HepG2 (cell line): Measurements from ENCODE around the gene MPI. TPM values are rescaled to one million over a fixed set of nuclear protein-coding genes. Genes with fewer than 3 reads are reported as not detected.

Experiments
- ARNT2 ChIP-seq: sonication (generic); formaldehyde crosslinking; IDR thresholded peaks from 2 replicates; pipeline ENCODE4 v1.8.0; 2022; ENCODE audit warnings: mild to moderate bottlenecking, low read depth, missing genetic modification reagents, moderate library complexity
- GFI1 ChIP-seq: sonication (generic); formaldehyde crosslinking; IDR thresholded peaks from 2 replicates; pipeline ENCODE4 v1.5.0; 2020; ENCODE audit warnings: missing genetic modification reagents, mild to moderate bottlenecking, borderline replicate concordance
- GPBP1L1 ChIP-seq: sonication (generic); formaldehyde crosslinking; IDR thresholded peaks from 2 replicates; pipeline ENCODE4 v1.5.0; 2020; ENCODE audit warnings: mild to moderate bottlenecking, missing genetic modification reagents
- HDAC6 ChIP-seq: fragments of 200-600 bp; sonication (generic); IDR thresholded peaks from 2 replicates; pipeline ENCODE4 v1.7.0; 2017; ENCODE audit warnings: mild to moderate bottlenecking, antibody characterized with exemption, low read length, low read depth
- HMGA1 ChIP-seq: sonication (generic); formaldehyde crosslinking; conservative IDR thresholded peaks from 2 replicates; pipeline ENCODE4 v1.4.0; 2020; ENCODE audit warnings: missing genetic modification reagents
- HMGXB3 ChIP-seq: sonication (generic); formaldehyde crosslinking; IDR thresholded peaks from 2 replicates; pipeline ENCODE4 v1.4.0; 2020; ENCODE audit warnings: missing genetic modification reagents, borderline replicate concordance
- MAX ChIP-seq: IDR thresholded peaks from 2 replicates; pipeline ENCODE4 v1.6.1; 2012; ENCODE audit warnings: inconsistent platforms
- MXD3 ChIP-seq: IDR thresholded peaks from 2 replicates; pipeline ENCODE4 v1.6.1; 2016; ENCODE audit warnings: mild to moderate bottlenecking, missing biosample characterization, missing genetic modification reagents
- RELA ChIP-seq: sonication (generic); formaldehyde crosslinking; IDR thresholded peaks from 2 replicates; pipeline ENCODE4 v1.4.0; 2020; ENCODE audit warnings: missing genetic modification reagents
- SAP130 ChIP-seq: IDR thresholded peaks from 2 replicates; pipeline ENCODE4 v1.6.1; 2016; ENCODE audit warnings: low read depth
- SMAD1 ChIP-seq: sonication (generic); formaldehyde crosslinking; IDR thresholded peaks from 2 replicates; pipeline ENCODE4 v1.4.0; 2020; ENCODE audit warnings: missing genetic modification reagents, low read depth, mild to moderate bottlenecking, borderline replicate concordance
- SP4 ChIP-seq: sonication (generic); formaldehyde crosslinking; IDR thresholded peaks from 2 replicates; pipeline ENCODE4 v1.8.1; 2023; ENCODE audit warnings: mild to moderate bottlenecking, missing genetic modification reagents
- STAT5B ChIP-seq: sonication (generic); formaldehyde crosslinking; IDR thresholded peaks from 2 replicates; pipeline ENCODE4 v1.4.0; 2020; ENCODE audit warnings: missing genetic modification reagents
- TCF12 ChIP-seq, 2 experiments: fragments of 450-650 bp in 1 of 2; sonication (generic) in 1 of 2; formaldehyde crosslinking in 1 of 2; IDR thresholded peaks; 2 replicates each; pipeline versions ENCODE4 v1.6.1 to v1.8.0; 2017 to 2022; ENCODE audit warnings: antibody characterized with exemption in 1 of 2, mild to moderate bottlenecking in 1 of 2, missing genetic modification reagents in 1 of 2, moderate library complexity in 1 of 2
- WIZ ChIP-seq: sonication (generic); formaldehyde crosslinking; IDR thresholded peaks from 2 replicates; pipeline ENCODE4 v1.5.1; 2020; ENCODE audit warnings: mild to moderate bottlenecking, missing genetic modification reagents
- ZEB1 ChIP-seq: IDR thresholded peaks from 2 replicates; pipeline ENCODE4 v1.6.1; 2012; ENCODE audit warnings: mild to moderate bottlenecking, low read depth, inconsistent platforms; ENCODE audit not compliant: insufficient replicate concordance
- ZKSCAN5 ChIP-seq: sonication (generic); formaldehyde crosslinking; IDR thresholded peaks from 2 replicates; pipeline ENCODE4 v1.5.1; 2020; ENCODE audit warnings: mild to moderate bottlenecking, missing genetic modification reagents
- ZMYM4 ChIP-seq: sonication (generic); formaldehyde crosslinking; IDR thresholded peaks from 2 replicates; pipeline ENCODE4 v1.8.1; 2023; ENCODE audit warnings: mild to moderate bottlenecking, missing genetic modification reagents
- ZNF441 ChIP-seq: sonication (generic); formaldehyde crosslinking; IDR thresholded peaks from 2 replicates; pipeline ENCODE4 v1.7.0; 2021; ENCODE audit warnings: missing genetic modification reagents, borderline replicate concordance
- ZNF720 ChIP-seq: sonication (generic); formaldehyde crosslinking; IDR thresholded peaks from 2 replicates; pipeline ENCODE4 v1.4.0; 2020; ENCODE audit warnings: missing genetic modification reagents
- ZNF776 ChIP-seq: sonication (generic); formaldehyde crosslinking; IDR thresholded peaks from 2 replicates; pipeline ENCODE4 v1.4.0; 2020; ENCODE audit warnings: mild to moderate bottlenecking, missing genetic modification reagents
- ZNF792 ChIP-seq: IDR thresholded peaks from 2 replicates; pipeline ENCODE4 v1.6.1; 2016
- polyA plus RNA-seq, 8 experiments: library from polyadenylated mRNA; depleted of rRNA in 3 of 8; stranded (reverse) in 7 of 8; unstranded in 1 of 8; fragments of >200 nt; fragmentation: Illumina TruSeq in 4 of 8; extraction: Trizol in 4 of 8; gene quantifications; 2 replicates each; pipeline versions ENCODE4 v1.2.1 to v1.2.3, GENCODE V29; 2011 to 2016; ENCODE audit warnings: low read depth in 4 of 8, missing spikeins in 1 of 8, mixed read lengths in 1 of 8; ENCODE audit not compliant: insufficient read depth in 1 of 8
- total RNA-seq, 5 experiments: library from RNA; depleted of rRNA; stranded (reverse); fragments of >200 nt; fragmentation: Illumina TruSeq; extraction: Trizol; gene quantifications; 2 replicates each; pipeline ENCODE4 v1.2.3, GENCODE V29; 2016; ENCODE audit warnings: low read depth in 1 of 5

MPI gene
- total and polyA plus RNA-seq, 2 of the 13 experiments (the other 11 are each of a cell fraction or from before 2014, with no cell fraction given), result 36.9 to 63.5 TPM

GRCh38 chr15:74937590-74938371 lies 47.9 kb downstream of the MPI start, which contains the start of gene COX5A (continued):
- TF ChIP-seq GPBP1L1 (CRISPR knock-in tag) (no peak), MXD3 (peak; percentile 75), SAP130 (CRISPR knock-in tag) (peak; percentile 94), ARNT2 (CRISPR knock-in tag) (peak; percentile 64), WIZ (CRISPR knock-in tag) (no peak; the same call in 1 of the 2 replicates), RELA (CRISPR knock-in tag) (0 out of 2 replicates have a peak, but pooled peaks have one; percentile 34), TCF12 (IDR thresholded peaks at IDR 0.05) (no peak), TCF12 (CRISPR knock-in tag; IDR thresholded peaks at IDR 0.05) (0 out of 2 replicates have a peak, but pooled peaks have one; percentile 63), ZEB1 (no peak), ZNF441 (CRISPR knock-in tag) (0 out of 2 replicates have a peak, but pooled peaks have one; percentile 43), ZKSCAN5 (CRISPR knock-in tag) (no peak), ZMYM4 (peak; percentile 82; the same call in 1 of the 2 replicates), GFI1 (no peak), HMGXB3 (CRISPR knock-in tag) (no peak), SP4 (CRISPR knock-in tag) (peak; percentile 87), HMGA1 (no peak), MAX (peak; percentile 78), STAT5B (CRISPR knock-in tag) (no peak; the same call in 1 of the 2 replicates), HDAC6 (no peak), ZNF720 (CRISPR knock-in tag) (no peak), ZNF792 (CRISPR knock-in tag) (peak; percentile 54), SMAD1 (CRISPR knock-in tag) (peak; percentile 81; the same call in 1 of the 2 replicates), ZNF776 (CRISPR knock-in tag) (peak; percentile 68; the same call in 1 of the 2 replicates)
